ENCODE measurements around the gene DLGAP4. TPM values are rescaled to one million over a fixed set of nuclear protein-coding genes. Genes with fewer than 3 reads are reported as not detected.
A peak's percentile ranks its signal among the peaks of the same experiment; 100 is the strongest.

DLGAP4 gene
- total and polyA plus RNA-seq, 2 of the 13 experiments (the other 11 are each of a cell fraction or from before 2014, with no cell fraction given), result 15.2 to 26.7 TPM

DNA sequence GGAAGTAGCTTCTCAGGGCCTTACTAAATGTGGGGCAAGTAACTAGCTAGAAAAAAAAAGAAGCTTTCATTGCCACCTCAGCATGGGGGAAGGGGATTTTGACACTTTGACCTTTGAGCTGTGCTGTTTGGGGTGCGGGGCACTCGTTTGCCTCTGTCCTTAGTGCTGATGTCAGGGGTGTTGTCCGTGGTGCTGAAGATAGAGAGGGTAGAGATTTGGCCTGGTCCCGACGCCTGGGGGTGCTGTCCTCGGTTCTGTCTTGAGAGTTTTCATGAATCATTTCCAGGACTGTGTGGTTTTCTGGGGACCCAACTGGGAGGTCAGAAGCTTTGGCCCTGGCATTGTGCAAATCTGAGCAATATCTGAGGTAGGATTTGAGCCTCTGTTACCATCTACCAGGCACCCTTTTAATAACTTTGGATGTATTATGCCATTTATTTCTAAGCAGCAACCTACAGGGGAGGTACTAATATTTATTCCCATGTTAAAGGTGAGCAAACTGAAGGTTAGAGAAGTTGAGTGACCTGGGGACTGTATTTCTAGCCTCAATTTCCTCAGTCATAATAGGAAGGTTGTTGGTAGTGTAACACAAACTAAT lies 78.0 kb downstream of the DLGAP4 start (continued):
- TF ChIP-seq ZNF710 (CRISPR knock-in tag; IDR thresholded peaks at IDR 0.05; ENCODE audit: borderline replicate concordance) (peak; percentile 98), ZNF530 (CRISPR knock-in tag; IDR thresholded peaks at IDR 0.05; ENCODE audit: low read depth) (peak; percentile 100), AGO2 (optimal IDR thresholded peaks at IDR 0.05; ENCODE audit: low read depth, low read length) (no peak), IKZF5 (CRISPR knock-in tag; IDR thresholded peaks at IDR 0.05) (peak; percentile 100), MYC (CRISPR knock-in tag; IDR thresholded peaks at IDR 0.05; ENCODE audit: borderline replicate concordance) (peak; percentile 93), ZHX2 (IDR thresholded peaks at IDR 0.05; ENCODE audit: low read depth) (no peak), ZHX2 (CRISPR knock-in tag; IDR thresholded peaks at IDR 0.05; ENCODE audit: borderline replicate concordance) (peak; percentile 100), TERF1 (CRISPR knock-in tag; IDR thresholded peaks at IDR 0.05) (peak; percentile 99), SMAD3 (CRISPR knock-in tag; IDR thresholded peaks at IDR 0.05) (peak; percentile 100), ZSCAN30 (CRISPR knock-in tag; IDR thresholded peaks at IDR 0.05) (peak; percentile 100), HOXA5 (CRISPR knock-in tag; IDR thresholded peaks at IDR 0.05) (peak; percentile 100), SIN3B (IDR thresholded peaks at IDR 0.05; ENCODE audit: low read length) (peak; percentile 55; the same call in 1 of the 2 replicates), NFATC3 (CRISPR knock-in tag; IDR thresholded peaks at IDR 0.05) (peak; percentile 100)
- TF ChIP-seq, protein P1, sequence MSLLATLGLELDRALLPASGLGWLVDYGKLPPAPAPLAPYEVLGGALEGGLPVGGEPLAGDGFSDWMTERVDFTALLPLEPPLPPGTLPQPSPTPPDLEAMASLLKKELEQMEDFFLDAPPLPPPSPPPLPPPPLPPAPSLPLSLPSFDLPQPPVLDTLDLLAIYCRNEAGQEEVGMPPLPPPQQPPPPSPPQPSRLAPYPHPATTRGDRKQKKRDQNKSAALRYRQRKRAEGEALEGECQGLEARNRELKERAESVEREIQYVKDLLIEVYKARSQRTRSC (CRISPR knock-in tag; IDR thresholded peaks at IDR 0.05; ENCODE audit: low read depth), result peak; percentile 100
- TF ChIP-seq, protein P2, sequence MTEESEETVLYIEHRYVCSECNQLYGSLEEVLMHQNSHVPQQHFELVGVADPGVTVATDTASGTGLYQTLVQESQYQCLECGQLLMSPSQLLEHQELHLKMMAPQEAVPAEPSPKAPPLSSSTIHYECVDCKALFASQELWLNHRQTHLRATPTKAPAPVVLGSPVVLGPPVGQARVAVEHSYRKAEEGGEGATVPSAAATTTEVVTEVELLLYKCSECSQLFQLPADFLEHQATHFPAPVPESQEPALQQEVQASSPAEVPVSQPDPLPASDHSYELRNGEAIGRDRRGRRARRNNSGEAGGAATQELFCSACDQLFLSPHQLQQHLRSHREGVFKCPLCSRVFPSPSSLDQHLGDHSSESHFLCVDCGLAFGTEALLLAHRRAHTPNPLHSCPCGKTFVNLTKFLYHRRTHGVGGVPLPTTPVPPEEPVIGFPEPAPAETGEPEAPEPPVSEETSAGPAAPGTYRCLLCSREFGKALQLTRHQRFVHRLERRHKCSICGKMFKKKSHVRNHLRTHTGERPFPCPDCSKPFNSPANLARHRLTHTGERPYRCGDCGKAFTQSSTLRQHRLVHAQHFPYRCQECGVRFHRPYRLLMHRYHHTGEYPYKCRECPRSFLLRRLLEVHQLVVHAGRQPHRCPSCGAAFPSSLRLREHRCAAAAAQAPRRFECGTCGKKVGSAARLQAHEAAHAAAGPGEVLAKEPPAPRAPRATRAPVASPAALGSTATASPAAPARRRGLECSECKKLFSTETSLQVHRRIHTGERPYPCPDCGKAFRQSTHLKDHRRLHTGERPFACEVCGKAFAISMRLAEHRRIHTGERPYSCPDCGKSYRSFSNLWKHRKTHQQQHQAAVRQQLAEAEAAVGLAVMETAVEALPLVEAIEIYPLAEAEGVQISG (CRISPR knock-in tag; IDR thresholded peaks at IDR 0.05), result peak; percentile 97

Measured in HepG2 (cell line).